Measurements from ENCODE around the gene DOK4. TPM values are rescaled to one million over a fixed set of nuclear protein-coding genes. Genes with fewer than 3 reads are reported as not detected.
A peak's percentile ranks its signal among the peaks of the same experiment; 100 is the strongest.

Gene DOK4
- total RNA-seq, 1 donor from 2014 or later = 25.5 TPM

GRCh38 chr16:57432989-57433388 is 53.3 kb downstream of the DOK4 start:
- Histone ChIP-seq H3K4me3 (ENCODE audit: insufficient read depth, low read depth, low read length) (no peak overlapping the region), H3K9ac (ENCODE audit: low read length) (no peak overlapping the region), H3K9me3 (ENCODE audit: insufficient read depth, low read depth, low read length) (no peaks in the 10 kb centered on the region), H3K4me1 (ENCODE audit: insufficient read depth, low read length) (no peaks in the 10 kb centered on the region), H3K79me2 (ENCODE audit: insufficient read depth, low read length) (no peaks in the 10 kb centered on the region), H3K4me2 (ENCODE audit: low read length) (no peak overlapping the region), H3K36me3 (ENCODE audit: insufficient read depth, low read length) (peaks cover 67% of the 10 kb centered on the region), H4K20me1 (ENCODE audit: insufficient read depth, low read length) (no peaks in the 10 kb centered on the region), H2AFZ (ENCODE audit: low read depth, low read length) (no peak overlapping the region), H3K27me3 (ENCODE audit: insufficient read depth, low read length) (no peaks in the 10 kb centered on the region), H3K27ac (ENCODE audit: low read depth, low read length) (no peak overlapping the region)
- DNase-seq (ENCODE audit: low read depth) = no peak
- no peak overlapping the region for H3K4me3 Mint-ChIP-seq (ENCODE audit: unreplicated experiment)
- no peaks in the 10 kb centered on the region for H3K27me3 Mint-ChIP-seq (ENCODE audit: low read depth, unreplicated experiment)
- no peak for FAIRE-seq
- peak overlapping the region; percentile 41 for H3K27ac Mint-ChIP-seq (ENCODE audit: unreplicated experiment)
- no peak for TF ChIP-seq CTCF (IDR thresholded peaks at IDR 0.05; ENCODE audit: insufficient read depth, low read depth, low read length)
- TF ChIP-seq EZH2 (IDR thresholded peaks at IDR 0.05; ENCODE audit: insufficient read depth, low read length) = no peak
- H3K9me3 Mint-ChIP-seq (ENCODE audit: unreplicated experiment) = no peaks in the 10 kb centered on the region
- H3K4me1 Mint-ChIP-seq (ENCODE audit: low read depth, unreplicated experiment) = no peaks in the 10 kb centered on the region
- peaks cover 14% of the 10 kb centered on the region for H3K36me3 Mint-ChIP-seq (ENCODE audit: low read depth, unreplicated experiment)

GRCh38 chr16:57432505-57432904 is 53.8 kb downstream of the DOK4 start:
- no peak for TF ChIP-seq EZH2 (IDR thresholded peaks at IDR 0.05; ENCODE audit: insufficient read depth, low read length)
- no peak for TF ChIP-seq CTCF (IDR thresholded peaks at IDR 0.05; ENCODE audit: insufficient read depth, low read depth, low read length)
- H3K27ac ChIP-seq (ENCODE audit: low read depth, low read length) = no peak overlapping the region
- no peaks in the 10 kb centered on the region for H3K79me2 ChIP-seq (ENCODE audit: insufficient read depth, low read length)
- FAIRE-seq (no peak), DNase-seq (ENCODE audit: low read depth) (no peak)
- peaks cover 71% of the 10 kb centered on the region for H3K36me3 ChIP-seq (ENCODE audit: insufficient read depth, low read length)
- peaks cover 14% of the 10 kb centered on the region for H3K36me3 Mint-ChIP-seq (ENCODE audit: low read depth, unreplicated experiment)
- H3K4me2 ChIP-seq (ENCODE audit: low read length) = no peak overlapping the region
- H3K9ac ChIP-seq (ENCODE audit: low read length) = no peak overlapping the region
- no peak overlapping the region for H3K4me3 Mint-ChIP-seq (ENCODE audit: unreplicated experiment)
- no peaks in the 10 kb centered on the region for H4K20me1 ChIP-seq (ENCODE audit: insufficient read depth, low read length)
- H3K4me1 Mint-ChIP-seq (ENCODE audit: low read depth, unreplicated experiment) = no peaks in the 10 kb centered on the region
- H3K9me3 ChIP-seq (ENCODE audit: insufficient read depth, low read depth, low read length) = no peaks in the 10 kb centered on the region
- H3K27me3 ChIP-seq (ENCODE audit: insufficient read depth, low read length) = no peaks in the 10 kb centered on the region
- H3K4me1 ChIP-seq (ENCODE audit: insufficient read depth, low read length) = no peaks in the 10 kb centered on the region
- H3K27ac Mint-ChIP-seq (ENCODE audit: unreplicated experiment) = no peak overlapping the region
- H3K27me3 Mint-ChIP-seq (ENCODE audit: low read depth, unreplicated experiment) = no peaks in the 10 kb centered on the region
- H2AFZ ChIP-seq (ENCODE audit: low read depth, low read length) = no peak overlapping the region
- H3K4me3 ChIP-seq (ENCODE audit: insufficient read depth, low read depth, low read length) = no peak overlapping the region
- no peaks in the 10 kb centered on the region for H3K9me3 Mint-ChIP-seq (ENCODE audit: unreplicated experiment)

GRCh38 chr16:57430955-57431354 is 55.3 kb downstream of the DOK4 start:
- no peak for DNase-seq (ENCODE audit: low read depth)
- H3K27ac Mint-ChIP-seq (ENCODE audit: unreplicated experiment) = no peak overlapping the region
- Histone ChIP-seq H3K4me2 (ENCODE audit: low read length) (no peak overlapping the region), H3K27ac (ENCODE audit: low read depth, low read length) (no peak overlapping the region), H3K9ac (ENCODE audit: low read length) (no peak overlapping the region), H3K4me3 (ENCODE audit: insufficient read depth, low read depth, low read length) (no peak overlapping the region), H3K79me2 (ENCODE audit: insufficient read depth, low read length) (no peaks in the 10 kb centered on the region), H3K36me3 (ENCODE audit: insufficient read depth, low read length) (peaks cover 68% of the 10 kb centered on the region), H2AFZ (ENCODE audit: low read depth, low read length) (no peak overlapping the region), H3K27me3 (ENCODE audit: insufficient read depth, low read length) (no peaks in the 10 kb centered on the region), H3K4me1 (ENCODE audit: insufficient read depth, low read length) (no peaks in the 10 kb centered on the region), H3K9me3 (ENCODE audit: insufficient read depth, low read depth, low read length) (no peaks in the 10 kb centered on the region), H4K20me1 (ENCODE audit: insufficient read depth, low read length) (no peaks in the 10 kb centered on the region)
- H3K27me3 Mint-ChIP-seq (ENCODE audit: low read depth, unreplicated experiment) = no peaks in the 10 kb centered on the region
- no peaks in the 10 kb centered on the region for H3K9me3 Mint-ChIP-seq (ENCODE audit: unreplicated experiment)
- FAIRE-seq = no peak
- H3K4me3 Mint-ChIP-seq (ENCODE audit: unreplicated experiment) = no peak overlapping the region
- peaks cover 14% of the 10 kb centered on the region for H3K36me3 Mint-ChIP-seq (ENCODE audit: low read depth, unreplicated experiment)
- TF ChIP-seq EZH2 (IDR thresholded peaks at IDR 0.05; ENCODE audit: insufficient read depth, low read length) = no peak
- no peak for TF ChIP-seq CTCF (IDR thresholded peaks at IDR 0.05; ENCODE audit: insufficient read depth, low read depth, low read length)
- no peaks in the 10 kb centered on the region for H3K4me1 Mint-ChIP-seq (ENCODE audit: low read depth, unreplicated experiment)
